ENCODE results near the gene CORO7.

DNA sequence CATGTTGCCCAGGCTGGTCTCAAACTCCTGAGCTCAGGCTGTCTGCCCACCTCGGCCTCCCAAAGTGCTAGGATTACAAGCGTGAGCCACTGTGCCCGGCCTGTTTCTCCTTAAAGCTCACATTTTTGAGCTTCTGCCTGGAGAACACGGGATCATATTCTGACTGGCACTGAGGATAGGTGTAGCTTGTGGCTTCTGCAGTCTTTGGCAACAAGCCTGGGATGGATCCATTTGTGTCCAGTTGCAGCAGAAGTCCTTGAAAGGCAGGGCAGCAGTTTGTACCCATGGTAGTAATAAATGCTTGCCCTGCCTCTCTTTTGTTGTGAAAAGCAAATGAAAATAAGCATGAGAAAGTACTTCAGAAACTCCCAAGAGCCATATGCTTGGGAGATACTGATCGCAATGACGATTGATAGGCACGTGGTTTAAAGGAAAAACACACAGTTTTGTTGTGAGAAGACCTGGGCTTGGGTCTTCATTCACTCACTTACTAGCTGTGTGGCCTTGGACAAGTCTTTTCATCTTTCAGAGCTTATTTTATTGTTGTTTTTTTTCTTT is 3.1 kb upstream of the CORO7 start:
- TF ChIP-seq, protein P1, sequence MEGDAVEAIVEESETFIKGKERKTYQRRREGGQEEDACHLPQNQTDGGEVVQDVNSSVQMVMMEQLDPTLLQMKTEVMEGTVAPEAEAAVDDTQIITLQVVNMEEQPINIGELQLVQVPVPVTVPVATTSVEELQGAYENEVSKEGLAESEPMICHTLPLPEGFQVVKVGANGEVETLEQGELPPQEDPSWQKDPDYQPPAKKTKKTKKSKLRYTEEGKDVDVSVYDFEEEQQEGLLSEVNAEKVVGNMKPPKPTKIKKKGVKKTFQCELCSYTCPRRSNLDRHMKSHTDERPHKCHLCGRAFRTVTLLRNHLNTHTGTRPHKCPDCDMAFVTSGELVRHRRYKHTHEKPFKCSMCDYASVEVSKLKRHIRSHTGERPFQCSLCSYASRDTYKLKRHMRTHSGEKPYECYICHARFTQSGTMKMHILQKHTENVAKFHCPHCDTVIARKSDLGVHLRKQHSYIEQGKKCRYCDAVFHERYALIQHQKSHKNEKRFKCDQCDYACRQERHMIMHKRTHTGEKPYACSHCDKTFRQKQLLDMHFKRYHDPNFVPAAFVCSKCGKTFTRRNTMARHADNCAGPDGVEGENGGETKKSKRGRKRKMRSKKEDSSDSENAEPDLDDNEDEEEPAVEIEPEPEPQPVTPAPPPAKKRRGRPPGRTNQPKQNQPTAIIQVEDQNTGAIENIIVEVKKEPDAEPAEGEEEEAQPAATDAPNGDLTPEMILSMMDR (IDR thresholded peaks at IDR 0.05; ENCODE audit: low read depth, low read length, poor library complexity, severe bottlenecking), result no peak
- no peak for TF ChIP-seq EZH2phosphoT487 (IDR thresholded peaks at IDR 0.05; ENCODE audit: borderline replicate concordance, low read length)

All from DOHH2 (cell line).